K562 (cell line): ENCODE data around the gene CBLC. TPM values are rescaled to one million over a fixed set of nuclear protein-coding genes. Genes with fewer than 3 reads are reported as not detected.

Source experiments
- ARHGAP35 ChIP-seq: fragments of 450-650 bp; IDR thresholded peaks from 2 replicates; pipeline ENCODE4 v1.6.1; 2018; ENCODE audit not compliant: partially characterized antibody
- BRD4 ChIP-seq: fragments of 200-600 bp; sonication (generic); IDR thresholded peaks from 2 replicates; pipeline ENCODE4 v1.6.1; 2017; ENCODE audit warnings: inconsistent platforms
- CHD1 ChIP-seq: fragments of 200-600 bp; sonication (generic); IDR thresholded peaks from one replicate; pipeline ENCODE4 v1.6.1; 2012; ENCODE audit warnings: mild to moderate bottlenecking, moderate library complexity, low read length, inconsistent platforms
- DPF2 ChIP-seq: fragments of 450-650 bp; IDR thresholded peaks from 2 replicates; pipeline ENCODE4 v1.6.1; 2016
- HDAC2 ChIP-seq: fragments of 450-650 bp; IDR thresholded peaks from 2 replicates; pipeline ENCODE4 v1.6.1; 2016; ENCODE audit warnings: mild to moderate bottlenecking
- KDM4B ChIP-seq, 2 experiments: fragments of 450-650 bp in 1 of 2; sonication (generic) in 1 of 2; IDR thresholded peaks; 2 replicates each; pipeline ENCODE4 v1.6.1; 2016 to 2017; ENCODE audit warnings: borderline replicate concordance in 2 of 2, antibody characterized with exemption in 1 of 2, low read depth in 1 of 2, mild to moderate bottlenecking in 1 of 2
- MCM2 ChIP-seq: fragments of 450-650 bp; IDR thresholded peaks from 2 replicates; pipeline ENCODE4 v1.6.1; 2017; ENCODE audit warnings: low read depth, mild to moderate bottlenecking
- NFYB ChIP-seq: IDR thresholded peaks from 2 replicates; pipeline ENCODE4 v1.6.1; 2011; ENCODE audit warnings: mild to moderate bottlenecking, moderate library complexity; ENCODE audit not compliant: insufficient read length; ENCODE audit errors: extremely low read depth
- NR2C1 ChIP-seq, 2 experiments: fragments of 450-650 bp; IDR thresholded peaks; 2 replicates each; pipeline ENCODE4 v1.6.1; 2017; ENCODE audit warnings: mild to moderate bottlenecking in 2 of 2, antibody characterized with exemption in 1 of 2, inconsistent platforms in 1 of 2, missing compliant biosample characterization in 1 of 2, missing genetic modification characterization in 1 of 2
- POLR2A ChIP-seq: fragments of 450-650 bp; conservative IDR thresholded peaks from 2 replicates; pipeline ENCODE4 v1.6.1; 2016
- SREBF1 ChIP-seq: fragments of 150-350 bp; IDR thresholded peaks from 2 replicates; pipeline ENCODE4 v1.6.1; 2014; ENCODE audit warnings: antibody characterized with exemption, low read depth, low read length, borderline replicate concordance
- TAF15 ChIP-seq: fragments of 200-400 bp; formaldehyde crosslinking; IDR thresholded peaks from 2 replicates; pipeline ENCODE4 v1.6.1; 2017; ENCODE audit warnings: mild to moderate bottlenecking, low read depth, low read length, moderate library complexity
- TEAD1 ChIP-seq, 2 experiments: fragments of 450-650 bp in 1 of 2; sonication (generic) in 1 of 2; formaldehyde crosslinking; IDR thresholded peaks; 2 replicates each; pipeline versions ENCODE4 v1.4.0 to v1.8.0; 2020 to 2022; ENCODE audit warnings: mild to moderate bottlenecking in 2 of 2, missing genetic modification reagents in 1 of 2
- TGIF2 ChIP-seq: sonication (generic); formaldehyde crosslinking; IDR thresholded peaks from 2 replicates; pipeline ENCODE4 v1.8.1; 2022; ENCODE audit warnings: mild to moderate bottlenecking, missing genetic modification reagents, moderate library complexity
- ZC3H11A ChIP-seq: IDR thresholded peaks from 2 replicates; pipeline ENCODE4 v1.6.1; 2012; ENCODE audit warnings: low read depth, low read length, improper control_type of control experiment
- ZFP30 ChIP-seq: fragments of 250-450 bp; sonication (Bioruptor Pico); IDR thresholded peaks from 2 replicates; pipeline ENCODE4 v1.8.0; 2022; ENCODE audit warnings: moderate library complexity, mild to moderate bottlenecking, inconsistent platforms, borderline replicate concordance
- ZNF589 ChIP-seq: fragments of 200-800 bp; sonication (Bioruptor generic); IDR thresholded peaks from 2 replicates; pipeline ENCODE4 v1.6.1; 2016; ENCODE audit warnings: low read depth, missing genetic modification characterization, missing compliant biosample characterization
- ZNF766 ChIP-seq: fragments of 200-800 bp; sonication (Bioruptor generic); conservative IDR thresholded peaks from 2 replicates; pipeline ENCODE4 v1.6.1; 2016; ENCODE audit warnings: missing genetic modification characterization, missing compliant biosample characterization
- ZNF77 ChIP-seq: fragments of 250-450 bp; sonication (Bioruptor Pico); IDR thresholded peaks from 2 replicates; pipeline ENCODE4 v1.5.0; 2020
- polyA plus RNA-seq, 8 experiments: library from polyadenylated mRNA; depleted of rRNA in 4 of 8; stranded (reverse) in 5 of 8; unstranded in 3 of 8; fragments of >200 nt; fragmentation: Nextera tagmentation in 2 of 8; fragmentation: Illumina TruSeq in 1 of 8; extraction: Ambion mirVana in 2 of 8; extraction: Trizol in 1 of 8; gene quantifications; 2 replicates each; pipeline versions ENCODE4 v1.2.1 to v1.2.3, GENCODE V29; 2011 to 2014; ENCODE audit warnings: inconsistent platforms in 1 of 8, missing spikeins in 1 of 8
- total RNA-seq, 7 experiments: library from RNA; depleted of rRNA in 6 of 7; stranded (reverse); fragments of >200 nt in 6 of 7; fragmentation: Illumina TruSeq in 2 of 7; extraction: Trizol in 2 of 7; gene quantifications; 2 replicates each; pipeline versions ENCODE4 v1.2.1 to v1.2.3, GENCODE V29; 2011 to 2021; ENCODE audit warnings: low replicate concordance in 1 of 7
- TF ChIP-seq, protein P1 (sequence below), 2 experiments: fragments of 450-650 bp; formaldehyde crosslinking in 1 of 2; IDR thresholded peaks; 2 replicates each; pipeline versions ENCODE4 v1.4.0 to v1.6.1; 2014 to 2020; ENCODE audit warnings: mild to moderate bottlenecking in 2 of 2, borderline replicate concordance in 1 of 2, low read depth in 1 of 2
- TF ChIP-seq, protein P2 (sequence below): fragments of 450-650 bp; conservative IDR thresholded peaks from 2 replicates; pipeline ENCODE4 v1.6.1; 2016; ENCODE audit warnings: missing genetic modification characterization, low read depth, mild to moderate bottlenecking, control low read depth, missing compliant biosample characterization

The CBLC gene
- total and polyA plus RNA-seq, 9 of the 15 experiments (the other 6 are each of a cell fraction or from before 2014, with no cell fraction given): 0.09 TPM; not detected in 8

DNA sequence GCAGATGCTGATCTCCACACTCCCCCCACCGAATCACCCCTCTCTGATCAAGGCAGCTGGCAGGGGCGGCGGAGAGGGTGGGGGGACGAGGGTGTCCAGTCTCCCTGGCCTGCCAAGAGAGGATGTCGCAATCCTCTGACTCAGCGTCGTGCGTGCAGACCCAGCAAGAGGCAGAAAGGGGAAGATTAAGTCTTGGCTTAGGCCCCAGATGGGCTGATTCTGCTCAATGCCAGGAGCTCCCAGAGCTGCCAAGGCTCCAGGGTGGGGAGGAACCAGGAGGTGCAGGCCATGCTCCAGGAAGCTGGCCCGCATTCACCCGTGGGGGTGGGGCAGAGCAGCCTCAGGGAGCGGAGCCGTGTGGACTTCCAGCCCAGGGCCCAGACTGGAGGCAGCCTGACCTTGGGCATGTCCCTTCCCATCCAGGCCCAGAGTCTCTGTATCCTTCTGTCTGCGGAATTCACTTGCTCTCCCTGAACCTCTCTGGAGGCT lies 35.8 kb upstream of the CBLC start (continued):
- TF ChIP-seq, protein P1, sequence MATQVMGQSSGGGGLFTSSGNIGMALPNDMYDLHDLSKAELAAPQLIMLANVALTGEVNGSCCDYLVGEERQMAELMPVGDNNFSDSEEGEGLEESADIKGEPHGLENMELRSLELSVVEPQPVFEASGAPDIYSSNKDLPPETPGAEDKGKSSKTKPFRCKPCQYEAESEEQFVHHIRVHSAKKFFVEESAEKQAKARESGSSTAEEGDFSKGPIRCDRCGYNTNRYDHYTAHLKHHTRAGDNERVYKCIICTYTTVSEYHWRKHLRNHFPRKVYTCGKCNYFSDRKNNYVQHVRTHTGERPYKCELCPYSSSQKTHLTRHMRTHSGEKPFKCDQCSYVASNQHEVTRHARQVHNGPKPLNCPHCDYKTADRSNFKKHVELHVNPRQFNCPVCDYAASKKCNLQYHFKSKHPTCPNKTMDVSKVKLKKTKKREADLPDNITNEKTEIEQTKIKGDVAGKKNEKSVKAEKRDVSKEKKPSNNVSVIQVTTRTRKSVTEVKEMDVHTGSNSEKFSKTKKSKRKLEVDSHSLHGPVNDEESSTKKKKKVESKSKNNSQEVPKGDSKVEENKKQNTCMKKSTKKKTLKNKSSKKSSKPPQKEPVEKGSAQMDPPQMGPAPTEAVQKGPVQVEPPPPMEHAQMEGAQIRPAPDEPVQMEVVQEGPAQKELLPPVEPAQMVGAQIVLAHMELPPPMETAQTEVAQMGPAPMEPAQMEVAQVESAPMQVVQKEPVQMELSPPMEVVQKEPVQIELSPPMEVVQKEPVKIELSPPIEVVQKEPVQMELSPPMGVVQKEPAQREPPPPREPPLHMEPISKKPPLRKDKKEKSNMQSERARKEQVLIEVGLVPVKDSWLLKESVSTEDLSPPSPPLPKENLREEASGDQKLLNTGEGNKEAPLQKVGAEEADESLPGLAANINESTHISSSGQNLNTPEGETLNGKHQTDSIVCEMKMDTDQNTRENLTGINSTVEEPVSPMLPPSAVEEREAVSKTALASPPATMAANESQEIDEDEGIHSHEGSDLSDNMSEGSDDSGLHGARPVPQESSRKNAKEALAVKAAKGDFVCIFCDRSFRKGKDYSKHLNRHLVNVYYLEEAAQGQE (IDR thresholded peaks at IDR 0.05; ENCODE audit: borderline replicate concordance): peak; percentile 20; the same call in 1 of the 2 replicates
- TF ChIP-seq, protein P1 (CRISPR knock-in tag; IDR thresholded peaks at IDR 0.05; ENCODE audit: low read depth): peak; percentile 67; the same call in 1 of the 2 replicates
- peak; percentile 91 for TF ChIP-seq DPF2
- TF ChIP-seq, protein P2, sequence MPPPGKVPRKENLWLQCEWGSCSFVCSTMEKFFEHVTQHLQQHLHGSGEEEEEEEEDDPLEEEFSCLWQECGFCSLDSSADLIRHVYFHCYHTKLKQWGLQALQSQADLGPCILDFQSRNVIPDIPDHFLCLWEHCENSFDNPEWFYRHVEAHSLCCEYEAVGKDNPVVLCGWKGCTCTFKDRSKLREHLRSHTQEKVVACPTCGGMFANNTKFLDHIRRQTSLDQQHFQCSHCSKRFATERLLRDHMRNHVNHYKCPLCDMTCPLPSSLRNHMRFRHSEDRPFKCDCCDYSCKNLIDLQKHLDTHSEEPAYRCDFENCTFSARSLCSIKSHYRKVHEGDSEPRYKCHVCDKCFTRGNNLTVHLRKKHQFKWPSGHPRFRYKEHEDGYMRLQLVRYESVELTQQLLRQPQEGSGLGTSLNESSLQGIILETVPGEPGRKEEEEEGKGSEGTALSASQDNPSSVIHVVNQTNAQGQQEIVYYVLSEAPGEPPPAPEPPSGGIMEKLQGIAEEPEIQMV: no peak
- no peak for TF ChIP-seq TGIF2 (CRISPR knock-in tag)
- no peak for TF ChIP-seq ZNF77
- peak; percentile 87; the same call in 1 of the 2 replicates for TF ChIP-seq ZNF589 (CRISPR knock-in tag)
- TF ChIP-seq NFYB: no peak
- no peak for TF ChIP-seq CHD1
- TF ChIP-seq ZNF766 (CRISPR knock-in tag): peak; percentile 77; the same call in 1 of the 2 replicates
- peak in 1 of 2 experiments; percentile 48; a peak in 1 of 4 replicates for TF ChIP-seq KDM4B (IDR thresholded peaks at IDR 0.05; ENCODE audit: borderline replicate concordance in 2 of 2, low read depth in 1 of 2)
- TF ChIP-seq MCM2: no peak
- TF ChIP-seq NR2C1 (IDR thresholded peaks at IDR 0.05): no peak
- TF ChIP-seq NR2C1 (tag; IDR thresholded peaks at IDR 0.05): peak; percentile 35; the same call in 1 of the 2 replicates
- no peak for TF ChIP-seq TEAD1 (CRISPR knock-in tag; IDR thresholded peaks at IDR 0.05)
- TF ChIP-seq ZC3H11A: no peak
- no peak for TF ChIP-seq TAF15
- no peak for TF ChIP-seq ZFP30 (CRISPR knock-in tag)
- TF ChIP-seq SREBF1: no peak
- peak; percentile 32; the same call in 1 of the 2 replicates for TF ChIP-seq HDAC2
- TF ChIP-seq ARHGAP35: no peak
- TF ChIP-seq BRD4: no peak
- no peak for TF ChIP-seq POLR2A
